Omental fat pad (tissue), 4 donors: Measurements from ENCODE around the gene SCG5. TPM values are rescaled to one million over a fixed set of nuclear protein-coding genes. Genes with fewer than 3 reads are reported as not detected.

Experiments
- ATAC-seq: fragments of 150-250 bp; one replicate; pipeline ENCODE4 v1.9.1; 2016; ENCODE audit warnings: mild to moderate bottlenecking, moderate library complexity; ENCODE audit not compliant: low FRiP score
- DNase-seq: peaks from one replicate; pipeline ENCODE4 v3.0.0-alpha.2; 2019; ENCODE audit warnings: low spot score
- total RNA-seq, 4 donors: library from RNA; depleted of rRNA; stranded (reverse); fragments of >200 nt; gene quantifications; one replicate each; pipeline ENCODE4 v1.1.0, GENCODE V29; 2016
- TF ChIP-seq, protein P1 (sequence below), 3 donors: fragments of 450-650 bp; IDR thresholded peaks; one replicate each; pipeline ENCODE4 v1.5.1; 2016 to 2017; ENCODE audit warnings: antibody characterized with exemption in 3 of 3, mild to moderate bottlenecking in 3 of 3, moderate library complexity in 2 of 3

Gene SCG5
- total RNA-seq, 4 donors from 2014 or later: 2.1 to 3.4 TPM; not detected in 2

DNA sequence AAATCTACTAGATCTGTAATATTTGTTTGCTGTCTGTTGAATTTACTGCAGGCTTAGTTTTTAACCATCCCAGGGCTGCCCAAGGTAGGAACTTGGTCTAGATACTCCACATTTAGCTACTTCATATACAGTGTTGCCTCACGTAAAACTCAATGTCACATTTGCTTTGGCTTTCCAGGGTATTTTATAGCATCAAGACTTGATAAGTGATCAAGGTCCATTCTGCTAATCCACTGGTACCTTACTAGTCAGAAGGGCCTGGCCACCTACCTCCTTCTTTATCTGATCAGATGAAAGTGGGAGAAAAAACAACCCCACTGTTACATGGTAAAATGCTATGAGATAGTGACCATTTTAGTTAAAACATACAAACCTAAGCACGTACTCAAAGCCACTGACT, 50.8 kb downstream of the SCG5 start:
- TF ChIP-seq, protein P1, sequence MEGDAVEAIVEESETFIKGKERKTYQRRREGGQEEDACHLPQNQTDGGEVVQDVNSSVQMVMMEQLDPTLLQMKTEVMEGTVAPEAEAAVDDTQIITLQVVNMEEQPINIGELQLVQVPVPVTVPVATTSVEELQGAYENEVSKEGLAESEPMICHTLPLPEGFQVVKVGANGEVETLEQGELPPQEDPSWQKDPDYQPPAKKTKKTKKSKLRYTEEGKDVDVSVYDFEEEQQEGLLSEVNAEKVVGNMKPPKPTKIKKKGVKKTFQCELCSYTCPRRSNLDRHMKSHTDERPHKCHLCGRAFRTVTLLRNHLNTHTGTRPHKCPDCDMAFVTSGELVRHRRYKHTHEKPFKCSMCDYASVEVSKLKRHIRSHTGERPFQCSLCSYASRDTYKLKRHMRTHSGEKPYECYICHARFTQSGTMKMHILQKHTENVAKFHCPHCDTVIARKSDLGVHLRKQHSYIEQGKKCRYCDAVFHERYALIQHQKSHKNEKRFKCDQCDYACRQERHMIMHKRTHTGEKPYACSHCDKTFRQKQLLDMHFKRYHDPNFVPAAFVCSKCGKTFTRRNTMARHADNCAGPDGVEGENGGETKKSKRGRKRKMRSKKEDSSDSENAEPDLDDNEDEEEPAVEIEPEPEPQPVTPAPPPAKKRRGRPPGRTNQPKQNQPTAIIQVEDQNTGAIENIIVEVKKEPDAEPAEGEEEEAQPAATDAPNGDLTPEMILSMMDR (IDR thresholded peaks at IDR 0.05): no peak
- DNase-seq (no peak), ATAC-seq (no peak)

DNA sequence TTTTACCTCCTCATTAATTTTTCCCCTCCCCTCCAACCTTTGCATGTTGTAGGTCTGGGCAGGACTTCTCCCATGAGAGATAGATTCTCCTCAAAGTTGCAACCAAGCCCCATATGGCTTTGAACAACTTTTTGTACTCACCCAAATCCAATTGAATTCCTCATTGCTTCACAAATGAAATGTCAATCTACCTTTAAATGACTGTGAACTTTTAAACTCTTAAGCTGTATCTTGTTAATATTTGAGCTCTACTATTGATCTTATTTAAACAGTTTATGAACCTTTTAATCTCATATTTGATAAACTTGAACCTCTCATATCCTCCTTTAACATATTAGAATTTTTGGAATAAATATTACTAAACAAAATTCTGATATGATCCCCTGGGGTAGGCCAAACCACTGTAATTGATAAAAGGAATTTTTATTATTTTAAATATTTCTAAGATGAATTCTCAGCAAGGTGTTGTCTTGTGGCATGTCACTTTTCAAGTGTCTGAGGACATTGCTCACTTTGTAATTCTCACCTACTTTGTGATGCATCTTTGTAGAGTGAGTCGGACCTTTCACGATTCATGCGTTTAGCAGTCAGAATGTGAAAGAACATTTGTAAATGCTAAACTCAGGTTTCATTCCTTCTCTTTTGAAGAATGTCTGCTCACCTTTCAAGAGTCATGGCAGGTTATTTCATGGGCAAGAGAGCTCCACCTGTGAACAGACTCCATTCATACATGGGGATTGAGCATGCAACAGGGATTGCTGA, 52.9 kb downstream of the SCG5 start:
- DNase-seq (no peak), ATAC-seq (no peak)
- TF ChIP-seq, protein P1 (IDR thresholded peaks at IDR 0.05): no peak

DNA sequence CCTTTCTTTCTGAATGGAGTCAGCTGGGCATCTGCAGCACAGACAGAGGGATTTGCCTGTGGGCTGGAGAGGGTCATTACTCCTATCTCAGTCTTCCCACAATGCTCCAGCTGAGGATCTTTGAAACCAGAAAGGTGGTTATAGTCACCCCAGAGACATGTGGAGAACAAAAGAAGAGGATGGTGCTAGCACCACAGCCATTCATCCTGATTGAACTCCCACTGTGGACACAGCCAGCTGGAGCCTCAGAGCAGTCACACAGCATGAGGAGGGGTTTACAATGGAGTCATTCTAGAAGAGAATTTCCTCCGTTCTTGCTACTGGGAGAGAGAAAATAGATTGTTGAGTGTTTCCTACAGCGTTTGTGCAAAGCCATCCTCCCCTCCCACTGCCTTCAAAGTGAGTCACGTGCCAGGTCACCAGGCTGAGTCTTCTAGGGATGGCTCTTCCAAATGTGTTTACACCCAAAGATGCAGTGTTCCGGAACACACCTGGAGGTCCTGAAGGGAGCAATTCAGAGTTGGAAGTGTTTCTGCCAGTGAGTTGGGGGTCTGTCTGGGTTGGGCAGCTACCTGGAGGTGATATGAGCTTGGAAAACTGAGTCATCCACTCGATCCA, 57.4 kb downstream of the SCG5 start:
- TF ChIP-seq, protein P1 (IDR thresholded peaks at IDR 0.05): no peak
- DNase-seq (no peak), ATAC-seq (no peak)

DNA sequence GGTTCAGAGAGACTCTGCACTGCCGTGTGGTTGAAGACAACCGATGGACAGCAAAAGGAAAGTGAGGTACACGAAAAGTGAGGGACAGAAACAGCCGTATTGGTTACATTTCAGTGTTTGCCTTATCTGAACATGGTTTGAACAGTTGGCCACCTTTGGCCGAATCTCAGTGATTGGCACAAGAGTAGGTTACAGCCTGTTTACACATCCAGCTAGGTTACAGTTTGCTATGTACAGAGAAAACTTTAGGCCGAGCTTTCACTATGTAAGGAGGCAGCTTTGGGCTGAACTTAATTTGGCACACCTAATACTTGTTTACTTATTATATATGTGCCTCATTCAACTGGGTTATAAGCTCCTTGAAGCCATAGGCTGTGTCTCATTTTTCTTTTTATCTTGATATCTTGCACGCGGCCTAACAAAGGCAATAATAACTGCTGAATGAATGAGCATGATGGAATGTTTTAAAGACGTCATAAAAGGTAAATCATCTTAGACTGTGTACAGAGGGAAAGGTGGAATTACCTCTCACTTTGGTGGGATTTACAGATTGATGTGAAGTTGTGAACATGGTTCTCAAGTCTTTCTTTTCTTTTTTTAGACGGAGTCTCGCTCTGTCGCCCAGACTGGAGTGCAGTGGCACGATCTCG, 59.1 kb downstream of the SCG5 start:
- ATAC-seq: no peak
- TF ChIP-seq, protein P1 (IDR thresholded peaks at IDR 0.05): no peak
- DNase-seq: no peak

DNA sequence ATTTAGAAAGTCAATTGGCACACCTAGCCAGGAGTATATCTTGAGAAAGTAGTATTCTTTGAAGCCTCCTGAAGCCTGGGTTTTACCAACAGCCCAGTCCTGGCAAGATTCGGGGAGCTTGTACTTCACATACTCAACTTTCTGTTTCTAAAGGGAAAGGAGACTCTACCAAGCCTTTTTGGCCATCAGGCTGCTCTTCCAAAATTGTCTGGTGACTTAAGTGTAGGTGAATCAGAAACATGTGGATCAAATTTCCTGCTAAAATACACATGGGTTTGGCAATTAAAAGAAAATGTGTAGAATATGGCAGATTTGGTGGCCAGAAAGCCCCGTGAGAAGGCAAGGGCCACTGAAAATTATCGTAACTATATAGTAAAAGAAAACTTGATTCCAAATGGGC, 60.4 kb downstream of the SCG5 start:
- TF ChIP-seq, protein P1 (IDR thresholded peaks at IDR 0.05): no peak
- no peak for DNase-seq
- no peak for ATAC-seq

DNA sequence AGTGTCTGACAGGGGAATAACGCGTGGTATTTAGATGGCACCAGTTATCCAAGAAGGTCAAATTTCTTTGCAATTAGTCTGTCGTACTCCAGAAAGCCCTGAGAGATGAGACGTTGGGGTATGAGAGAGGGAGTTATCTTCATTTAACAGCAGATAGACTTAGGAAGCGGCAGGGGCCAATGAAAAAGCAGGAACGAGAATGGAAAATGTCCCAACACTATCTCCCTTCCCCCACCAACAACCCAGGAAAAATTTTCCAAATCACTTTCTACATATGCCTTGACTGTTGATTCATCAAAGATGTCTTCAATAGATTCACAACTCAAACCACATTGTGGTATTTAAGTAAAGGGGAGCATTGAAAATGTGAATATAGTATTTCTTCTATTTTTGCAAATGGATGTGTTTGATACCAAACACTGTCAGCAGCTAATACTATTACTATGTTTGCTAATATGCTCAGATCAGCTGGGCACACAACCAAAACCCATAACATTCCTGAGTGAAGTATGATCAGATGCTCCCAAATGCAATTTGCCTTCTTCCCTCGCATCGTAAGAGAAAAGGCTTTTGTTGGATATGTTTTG, 63.0 kb downstream of the SCG5 start:
- TF ChIP-seq, protein P1 (IDR thresholded peaks at IDR 0.05): no peak
- DNase-seq (no peak), ATAC-seq (no peak)
